GM12891 (cell line): ENCODE data around the gene PTPRS.
A peak's percentile ranks its signal among the peaks of the same experiment; 100 is the strongest.

Experiments
- DNase-seq: peaks from one replicate; pipeline ENCODE4 v3.0.0; 2011; ENCODE audit warnings: low spot score; ENCODE audit not compliant: insufficient read length
- FAIRE-seq: peaks from 2 replicates; lab custom pipeline; 2011; peaks lifted over from hg19 to GRCh38; lab: Jason Lieb, UNC
- PAX5 ChIP-seq: IDR thresholded peaks from 2 replicates; pipeline ENCODE4 v1.6.1; 2011; ENCODE audit warnings: low read length, moderate library complexity, mild to moderate bottlenecking; ENCODE audit not compliant: insufficient read depth, severe bottlenecking
- POLR2A ChIP-seq: IDR thresholded peaks from 2 replicates; pipeline ENCODE4 v1.6.1; 2011; ENCODE audit warnings: low read depth, low read length, control low read depth
- POLR2AphosphoS5 ChIP-seq: IDR thresholded peaks from 2 replicates; pipeline ENCODE4 v1.6.1; 2011; ENCODE audit warnings: low read depth, low read length, control low read depth
- POU2F2 ChIP-seq: IDR thresholded peaks from 2 replicates; pipeline ENCODE4 v1.6.1; 2011; ENCODE audit warnings: low read depth, mild to moderate bottlenecking, control low read depth, low read length, moderate library complexity
- SPI1 ChIP-seq: IDR thresholded peaks from 2 replicates; pipeline ENCODE4 v1.6.1; 2011; ENCODE audit warnings: low read depth, low read length, control low read depth
- TAF1 ChIP-seq: IDR thresholded peaks from 2 replicates; pipeline ENCODE4 v1.6.1; 2011; ENCODE audit warnings: low read depth, low read length, control low read depth

Gene PTPRS

DNA sequence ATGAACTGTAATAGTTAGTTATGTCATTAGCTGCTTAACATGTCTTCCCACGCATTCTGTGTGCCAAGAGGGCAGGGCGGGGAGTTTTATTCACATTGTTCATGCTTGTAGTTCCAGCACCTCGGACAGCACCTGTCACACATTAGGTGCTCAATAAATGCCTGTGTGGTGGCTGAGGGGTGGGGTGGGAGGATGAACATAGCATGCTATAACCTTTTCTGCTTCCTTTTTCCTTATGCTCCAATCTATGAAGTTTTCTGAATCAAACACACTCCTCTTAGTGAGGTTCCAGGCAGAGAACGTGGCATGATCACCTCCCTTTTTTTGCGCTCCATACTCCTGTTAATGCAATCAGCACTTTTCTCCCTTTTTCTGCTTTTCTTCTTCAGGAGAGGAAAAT lies 15.8 kb upstream of the PTPRS start:
- FAIRE-seq, result no peak
- TF ChIP-seq POLR2A, result no peak
- no peak for TF ChIP-seq PAX5
- no peak for TF ChIP-seq POLR2AphosphoS5
- TF ChIP-seq TAF1, result no peak
- no peak for TF ChIP-seq SPI1
- no peak for TF ChIP-seq POU2F2

DNA sequence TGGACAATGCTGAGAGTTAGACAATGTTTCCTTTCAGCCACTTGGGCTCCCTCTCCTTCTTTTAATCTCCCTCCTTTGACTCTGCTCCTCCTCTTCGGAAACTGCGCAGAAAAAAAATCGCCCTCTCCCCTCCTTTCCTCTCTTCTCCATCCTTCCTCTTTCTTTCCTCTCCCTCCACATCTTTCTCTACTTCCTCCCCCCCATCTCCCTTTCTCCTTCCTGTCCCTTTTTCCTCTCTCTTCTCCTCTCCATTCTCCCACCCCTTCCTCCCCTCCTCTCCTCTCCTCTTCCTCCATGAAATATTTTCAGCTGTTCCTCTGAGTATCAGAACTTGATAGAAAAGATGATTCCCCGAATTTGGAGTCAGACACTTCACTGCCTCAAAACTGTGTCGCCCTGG lies 15.1 kb upstream of the PTPRS start:
- FAIRE-seq, result no peak
- no peak for DNase-seq
- TF ChIP-seq POU2F2 (no peak), POLR2A (no peak), PAX5 (no peak), TAF1 (no peak), SPI1 (no peak), POLR2AphosphoS5 (no peak)

More for the DNA sequence above, 15.8 kb upstream of the PTPRS start:
- no peak for DNase-seq

DNA sequence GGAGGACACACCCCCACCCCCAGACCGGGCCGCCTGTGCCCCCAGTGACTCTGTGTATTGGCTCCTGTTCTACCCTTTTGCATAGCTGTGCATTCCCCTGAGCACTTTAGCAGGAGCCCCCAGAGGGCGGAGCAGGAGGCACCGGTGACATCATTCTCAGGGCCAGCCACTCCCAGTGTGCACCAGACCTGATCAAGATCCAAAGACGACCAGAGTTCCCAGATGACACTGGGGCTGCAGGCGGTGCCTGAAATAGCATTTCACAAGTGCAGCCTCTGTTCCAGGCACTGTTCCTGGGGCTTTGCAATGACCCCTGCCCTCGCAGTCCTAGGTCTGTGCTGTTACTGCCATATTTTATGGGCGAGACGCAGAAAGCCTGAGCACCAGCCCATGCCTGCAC lies 14.5 kb upstream of the PTPRS start:
- DNase-seq (no peak), FAIRE-seq (no peak)
- TF ChIP-seq SPI1 (no peak), POU2F2 (no peak), PAX5 (no peak), POLR2AphosphoS5 (no peak), TAF1 (no peak), POLR2A (no peak)

DNA sequence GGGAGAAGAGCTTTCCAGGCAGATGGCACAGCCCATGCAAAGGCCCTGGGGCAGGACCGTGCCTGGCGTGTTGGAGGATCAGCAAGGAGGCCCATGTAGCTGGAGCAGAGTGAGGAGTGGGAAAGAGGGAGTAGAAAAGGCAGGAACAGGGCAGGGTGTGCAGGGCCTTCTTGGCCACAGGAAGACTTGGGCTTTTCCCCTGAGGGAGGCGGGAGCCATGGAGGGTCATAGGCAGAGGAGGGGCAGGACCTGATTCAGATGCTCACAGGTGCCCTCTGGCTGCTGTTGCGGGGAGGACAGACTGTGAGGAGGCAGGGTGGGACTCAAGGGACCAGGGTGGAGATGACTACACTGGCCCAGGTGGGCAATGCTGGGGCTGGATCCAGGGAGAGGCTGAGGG lies 13.8 kb upstream of the PTPRS start:
- FAIRE-seq, result no peak
- no peak for TF ChIP-seq POLR2A
- no peak for TF ChIP-seq SPI1
- TF ChIP-seq PAX5, result no peak
- TF ChIP-seq TAF1, result no peak
- TF ChIP-seq POLR2AphosphoS5, result no peak
- TF ChIP-seq POU2F2, result no peak
- no peak for DNase-seq

DNA sequence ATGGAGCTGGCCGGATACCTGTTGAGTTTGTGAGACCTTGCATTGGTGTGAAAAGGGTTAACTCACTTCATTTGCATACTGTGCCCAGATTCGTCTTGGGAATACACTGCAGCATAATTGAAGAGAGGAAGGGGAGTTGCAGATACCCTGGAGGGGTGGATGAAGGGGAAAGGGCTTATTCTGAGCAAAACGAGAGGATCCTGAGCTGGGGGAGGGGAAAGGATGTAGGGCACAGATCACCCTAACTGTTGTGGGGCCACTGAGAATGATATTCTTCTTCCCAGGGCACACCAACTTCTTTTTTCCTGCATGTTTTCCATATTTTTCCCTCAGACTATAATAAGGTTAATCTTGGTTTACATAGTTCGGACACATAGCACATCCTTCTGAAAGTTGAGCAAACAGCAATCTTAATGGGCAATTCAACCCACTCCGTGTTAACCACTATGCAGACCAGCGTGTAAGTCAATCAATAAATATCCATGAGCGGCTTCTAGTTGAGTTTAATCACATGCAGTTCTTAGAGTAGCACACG lies 11.7 kb upstream of the PTPRS start:
- no peak for FAIRE-seq
- DNase-seq, result no peak

DNA sequence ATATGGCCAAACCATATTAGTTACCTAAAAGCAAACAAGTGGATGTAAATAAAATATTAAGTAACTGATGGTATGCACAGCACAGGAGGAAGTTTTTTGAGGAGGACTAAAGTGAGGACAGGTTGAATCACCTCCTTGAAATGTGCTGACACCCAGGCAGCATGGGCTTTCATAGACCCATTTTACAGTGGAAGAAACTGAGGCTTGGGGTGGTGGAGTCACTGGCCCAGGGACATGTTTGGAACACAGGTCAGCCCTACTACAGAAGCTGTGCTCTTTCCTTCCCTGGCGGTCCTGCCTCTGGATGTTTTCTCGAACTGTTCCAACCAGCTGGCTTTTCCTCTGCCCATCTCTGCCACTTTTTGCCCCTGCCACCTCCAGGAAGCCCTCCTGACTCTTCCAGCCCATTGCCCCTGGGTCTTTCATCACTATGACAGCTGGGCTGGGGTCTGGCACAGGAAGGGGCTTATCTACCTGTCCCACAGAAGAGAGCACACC lies 11.2 kb upstream of the PTPRS start:
- DNase-seq (no peak), FAIRE-seq (no peak)
- no peak for TF ChIP-seq POLR2AphosphoS5
- no peak for TF ChIP-seq POU2F2
- no peak for TF ChIP-seq POLR2A
- TF ChIP-seq PAX5, result no peak
- TF ChIP-seq SPI1, result no peak
- no peak for TF ChIP-seq TAF1

More for the DNA sequence above, 11.7 kb upstream of the PTPRS start:
- TF ChIP-seq POLR2A (peak; percentile 49; the same call in 1 of the 2 replicates), TAF1 (no peak), SPI1 (no peak), PAX5 (no peak), POLR2AphosphoS5 (no peak)

DNA sequence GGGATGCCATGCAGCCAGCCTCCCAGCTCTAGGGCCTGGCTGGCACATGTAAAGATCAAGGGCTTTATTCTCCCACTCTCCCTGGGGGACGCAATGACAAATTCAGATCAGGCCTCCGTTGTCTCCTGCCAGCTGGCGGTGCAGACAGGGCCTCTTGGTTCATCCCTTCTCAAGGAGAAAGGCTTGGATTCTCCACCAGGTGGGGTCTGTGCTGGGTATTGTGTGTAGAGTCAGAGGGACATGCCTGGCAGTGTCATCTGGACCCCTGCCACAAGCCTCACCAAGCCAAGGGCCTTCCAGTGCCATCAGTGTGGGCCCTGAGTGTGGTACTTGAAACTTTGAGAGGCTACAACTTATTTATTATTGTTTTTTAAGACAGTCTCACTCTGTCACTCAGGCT lies 8.4 kb upstream of the PTPRS start:
- DNase-seq, result no peak
- no peak for TF ChIP-seq PAX5
- TF ChIP-seq SPI1, result no peak
- no peak for FAIRE-seq

DNA sequence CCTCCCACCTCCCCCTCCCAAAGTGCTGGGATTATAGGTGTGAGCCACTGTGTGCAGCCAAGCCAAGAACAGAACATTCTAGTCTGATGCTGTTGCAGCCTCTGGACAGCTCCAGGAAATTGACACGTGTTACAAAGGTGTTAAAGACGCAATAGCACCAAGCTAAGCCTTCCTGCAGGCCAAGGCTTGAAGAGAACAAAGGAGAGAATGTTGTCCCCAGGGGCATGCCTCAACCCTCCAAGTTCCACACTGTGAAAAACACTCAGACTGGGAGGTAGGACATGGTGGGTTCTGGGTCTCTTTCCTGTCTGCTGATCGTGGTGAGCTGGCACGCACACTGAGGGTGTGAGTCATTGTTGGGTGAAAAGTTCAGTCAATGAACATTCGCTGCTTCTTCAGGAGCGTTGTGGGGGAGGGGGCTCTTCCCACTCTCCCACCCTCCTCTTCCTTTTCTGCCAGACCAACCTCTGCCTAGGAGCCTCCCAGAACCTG lies 5.3 kb upstream of the PTPRS start:
- DNase-seq (no peak), FAIRE-seq (no peak)
- no peak for TF ChIP-seq POU2F2
- no peak for TF ChIP-seq POLR2AphosphoS5
- no peak for TF ChIP-seq POLR2A
- no peak for TF ChIP-seq TAF1
- no peak for TF ChIP-seq SPI1
- TF ChIP-seq PAX5, result no peak

DNA sequence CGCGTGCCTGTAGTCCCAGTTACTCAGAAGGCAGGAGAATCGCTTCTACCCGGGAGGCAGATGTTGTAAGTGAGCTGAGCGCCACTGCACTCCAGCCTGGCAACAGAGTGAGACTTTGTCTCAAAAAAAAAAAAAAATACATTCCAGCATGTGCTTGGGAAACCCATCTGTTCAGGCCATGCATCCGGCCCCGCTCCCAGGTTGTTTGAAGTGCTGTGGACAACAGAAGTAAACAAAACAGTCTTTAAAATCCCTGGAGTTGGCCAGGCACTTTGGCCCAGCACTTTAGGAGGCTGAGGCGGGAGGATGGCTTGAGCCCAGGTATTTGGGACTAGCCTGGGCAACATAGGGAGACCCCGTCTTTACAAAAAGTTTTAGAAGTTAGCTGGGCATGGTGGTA lies 3.2 kb upstream of the PTPRS start:
- TF ChIP-seq SPI1, result no peak
- no peak for FAIRE-seq
- no peak for DNase-seq

DNA sequence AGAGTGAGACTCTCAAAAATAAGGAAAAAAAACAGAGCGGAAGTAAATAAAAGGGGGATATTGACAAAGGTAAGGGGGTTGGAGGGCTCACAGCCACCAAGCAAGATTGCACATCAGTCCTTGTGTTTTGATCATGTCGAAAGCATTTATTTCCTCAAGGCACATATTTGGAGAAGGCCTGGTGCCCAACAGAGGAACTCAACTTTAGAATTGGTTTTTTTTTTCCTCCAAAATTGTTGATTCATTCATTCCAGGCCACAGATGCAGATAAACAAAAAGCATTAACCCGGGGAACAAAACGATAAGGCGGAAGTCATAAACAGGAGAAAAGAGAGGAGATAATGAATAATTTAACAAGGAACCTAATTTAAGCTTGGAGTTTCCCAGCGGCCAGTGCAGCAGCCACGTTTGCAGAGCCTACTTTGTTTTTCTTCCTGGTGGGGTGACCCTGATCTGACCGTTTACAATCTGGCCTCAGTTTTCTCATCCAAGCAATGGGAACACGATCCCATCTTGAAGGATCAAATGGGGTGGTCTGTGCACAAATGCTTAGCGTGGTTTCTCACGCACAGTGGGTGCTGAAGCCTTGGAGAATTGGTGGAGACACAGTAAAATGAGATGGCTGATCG lies 2.1 kb upstream of the PTPRS start:
- TF ChIP-seq POLR2A (no peak), POLR2AphosphoS5 (no peak), PAX5 (no peak), SPI1 (no peak), POU2F2 (no peak), TAF1 (no peak)
- FAIRE-seq, result no peak
- no peak for DNase-seq
